MCF 10A (cell line): ENCODE results near the gene ARL15. TPM values are rescaled to one million over a fixed set of nuclear protein-coding genes. Genes with fewer than 3 reads are reported as not detected.

ENCODE experiments used
- BruUV-seq: library from RNA; stranded (reverse); fragments of 400-500 nt; replicated peaks from 2 replicates; lab custom pipeline; 2021; lab: Mats Ljungman, UMichigan
- CTCF ChIA-PET: fragments of 300-600 bp; sonication (Branson Sonifier 250); formaldehyde crosslinking; extraction: SDS; loops from one replicate; lab custom pipeline; 2021; ENCODE audit warnings: antibody characterized with exemption, inconsistent platforms; lab: Yijun Ruan, JAX
- POLR2A ChIA-PET: fragments of 300-600, 350-650 bp; sonication (Branson Sonifier 250); formaldehyde crosslinking; extraction: SDS; loops from one replicate; lab custom pipeline; 2020; ENCODE audit warnings: antibody characterized with exemption, inconsistent platforms; lab: Yijun Ruan, JAX
- DNase-seq: peaks from one replicate; pipeline ENCODE4 v3.0.0-alpha.2; 2018; ENCODE audit not compliant: unreplicated experiment
- H3K27ac Mint-ChIP-seq: one replicate; pipeline ENCODE4 v1.8.0; 2022; ENCODE audit warnings: mild to moderate bottlenecking, low read depth, mixed read lengths; ENCODE audit not compliant: unreplicated experiment
- H3K27me3 Mint-ChIP-seq: one replicate; pipeline ENCODE4 v1.8.0; 2022; ENCODE audit warnings: mixed read lengths; ENCODE audit not compliant: insufficient read depth, unreplicated experiment
- H3K36me3 Mint-ChIP-seq: one replicate; pipeline ENCODE4 v1.8.0; 2022; ENCODE audit warnings: mild to moderate bottlenecking, moderate library complexity, mixed read lengths; ENCODE audit not compliant: insufficient read depth, unreplicated experiment
- H3K4me1 Mint-ChIP-seq: one replicate; pipeline ENCODE4 v1.8.0; 2022; ENCODE audit warnings: mixed read lengths; ENCODE audit not compliant: insufficient read depth, unreplicated experiment
- H3K4me3 Mint-ChIP-seq: one replicate; pipeline ENCODE4 v1.8.0; 2022; ENCODE audit warnings: mild to moderate bottlenecking, moderate library complexity, mixed read lengths; ENCODE audit not compliant: unreplicated experiment
- H3K9me3 Mint-ChIP-seq: one replicate; pipeline ENCODE4 v1.8.0; 2022; ENCODE audit warnings: mixed read lengths; ENCODE audit not compliant: unreplicated experiment
- intact Hi-C: fragments of 100-400 bp; cut with micrococcal nuclease; formaldehyde crosslinking; loops from 2 replicates; pipeline ENCODE4 v1.14.1; 2022
- total RNA-seq: library from RNA; stranded (reverse); gene quantifications from 2 replicates; pipeline ENCODE4 v1.2.3, GENCODE V29; 2022
- TF ChIP-seq, protein P1 (sequence below): fragments of 200-600 bp; IDR thresholded peaks from one replicate; pipeline ENCODE4 v1.8.0; 2022; ENCODE audit warnings: antibody characterized with exemption, mild to moderate bottlenecking; ENCODE audit not compliant: unreplicated experiment

Gene ARL15
- total RNA-seq, 1 experiment from 2014 or later: 11.3 TPM

DNA sequence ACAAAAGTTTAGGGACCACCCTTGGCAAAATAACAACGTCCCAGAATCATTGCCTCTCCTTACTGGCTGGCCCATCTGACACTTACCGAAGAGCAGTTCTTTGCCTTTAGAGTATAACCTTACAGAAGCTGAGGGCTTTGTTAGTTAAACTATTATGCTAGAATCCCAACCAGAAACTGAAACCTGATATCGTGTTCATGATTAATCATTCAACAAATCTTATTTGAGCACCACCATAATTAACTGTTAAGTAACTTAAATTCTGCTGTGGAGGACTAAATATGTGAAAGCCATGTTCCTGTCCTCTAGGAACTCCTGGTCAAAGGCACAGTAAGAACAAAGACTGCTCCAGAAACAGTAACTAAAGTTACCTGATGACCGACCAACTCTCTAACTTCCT lies 104.9 kb downstream of the ARL15 start:
- intact Hi-C loops: no loop called here
- TF ChIP-seq, protein P1, sequence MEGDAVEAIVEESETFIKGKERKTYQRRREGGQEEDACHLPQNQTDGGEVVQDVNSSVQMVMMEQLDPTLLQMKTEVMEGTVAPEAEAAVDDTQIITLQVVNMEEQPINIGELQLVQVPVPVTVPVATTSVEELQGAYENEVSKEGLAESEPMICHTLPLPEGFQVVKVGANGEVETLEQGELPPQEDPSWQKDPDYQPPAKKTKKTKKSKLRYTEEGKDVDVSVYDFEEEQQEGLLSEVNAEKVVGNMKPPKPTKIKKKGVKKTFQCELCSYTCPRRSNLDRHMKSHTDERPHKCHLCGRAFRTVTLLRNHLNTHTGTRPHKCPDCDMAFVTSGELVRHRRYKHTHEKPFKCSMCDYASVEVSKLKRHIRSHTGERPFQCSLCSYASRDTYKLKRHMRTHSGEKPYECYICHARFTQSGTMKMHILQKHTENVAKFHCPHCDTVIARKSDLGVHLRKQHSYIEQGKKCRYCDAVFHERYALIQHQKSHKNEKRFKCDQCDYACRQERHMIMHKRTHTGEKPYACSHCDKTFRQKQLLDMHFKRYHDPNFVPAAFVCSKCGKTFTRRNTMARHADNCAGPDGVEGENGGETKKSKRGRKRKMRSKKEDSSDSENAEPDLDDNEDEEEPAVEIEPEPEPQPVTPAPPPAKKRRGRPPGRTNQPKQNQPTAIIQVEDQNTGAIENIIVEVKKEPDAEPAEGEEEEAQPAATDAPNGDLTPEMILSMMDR: no peak
- no peak for DNase-seq
- POLR2A ChIA-PET: no interaction called here
- Mint-ChIP-seq H3K4me3 (no peak overlapping the region), H3K9me3 (peaks cover 11% of the 10 kb centered on the region), H3K36me3 (no peaks in the 10 kb centered on the region), H3K4me1 (no peaks in the 10 kb centered on the region), H3K27ac (no peak overlapping the region), H3K27me3 (no peaks in the 10 kb centered on the region)
- CTCF ChIA-PET: interaction anchor here (1.1 kb wide), 1 partner anchor 12 kb away, joined by 3 read pairs; no protein-coding TSS in a partner anchor
- BruUV-seq: no TSS peak

DNA sequence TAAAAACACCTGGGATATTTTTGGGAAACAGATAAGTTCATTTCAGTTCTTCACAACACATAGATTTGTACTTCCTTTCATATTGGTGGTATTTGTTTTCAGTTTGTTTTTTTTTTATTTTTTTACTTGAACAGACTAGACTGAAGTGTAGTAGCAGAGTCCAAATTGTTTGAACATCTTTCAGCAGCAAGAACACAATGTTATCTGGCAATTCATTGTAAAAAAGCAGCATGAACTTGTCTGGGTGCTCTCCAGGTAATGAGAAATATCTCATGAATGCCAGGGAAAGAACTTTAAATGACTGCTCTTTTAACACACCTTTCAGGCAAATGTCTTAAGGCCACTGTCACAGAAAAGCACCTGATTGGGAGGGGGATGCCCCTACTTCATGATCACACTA lies 113.4 kb downstream of the ARL15 start:
- CTCF ChIA-PET: no interaction called here
- no peak for DNase-seq
- intact Hi-C loops: no loop called here

DNA sequence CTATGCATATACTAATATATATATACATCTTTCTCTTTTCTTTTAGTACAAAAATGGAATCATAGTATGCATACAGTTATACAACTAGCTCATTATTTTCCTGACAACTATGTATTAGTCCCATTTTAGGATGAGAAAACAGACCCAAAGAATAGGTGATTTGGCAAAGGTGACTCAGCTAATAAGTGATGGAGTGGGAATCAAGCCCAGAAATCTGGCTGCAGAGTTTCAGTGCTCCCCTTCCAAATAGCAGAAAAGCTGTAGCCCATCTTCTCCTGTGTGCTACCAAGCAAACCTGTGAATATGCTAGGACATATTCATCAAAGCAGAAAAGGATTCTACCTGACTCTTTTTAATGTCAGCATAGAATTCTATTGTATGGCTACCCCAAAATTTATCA lies 114.7 kb downstream of the ARL15 start:
- Mint-ChIP-seq H3K4me1 (no peaks in the 10 kb centered on the region), H3K36me3 (no peaks in the 10 kb centered on the region), H3K27me3 (no peaks in the 10 kb centered on the region), H3K27ac (no peak overlapping the region), H3K9me3 (no peaks in the 10 kb centered on the region), H3K4me3 (no peak overlapping the region)
- no TSS peak for BruUV-seq
- CTCF ChIA-PET: interaction anchor here (1.1 to 1.2 kb wide), 2 partner anchors 47 to 104 kb away, joined by 3 read pairs; no protein-coding TSS in a partner anchor
- POLR2A ChIA-PET: interaction anchor here (0.5 to 1.0 kb wide), 2 partner anchors 23 to 335 kb away, joined by 3 read pairs; no protein-coding TSS in a partner anchor
- TF ChIP-seq, protein P1: no peak
- peak; percentile 2 for DNase-seq
- intact Hi-C loops: no loop called here

More for the DNA sequence above, 113.4 kb downstream of the ARL15 start:
- no peak overlapping the region for H3K4me3 Mint-ChIP-seq
- no peaks in the 10 kb centered on the region for H3K4me1 Mint-ChIP-seq
- TF ChIP-seq, protein P1: no peak
- POLR2A ChIA-PET: no interaction called here
- no peaks in the 10 kb centered on the region for H3K27me3 Mint-ChIP-seq
- no TSS peak for BruUV-seq
- peaks cover 11% of the 10 kb centered on the region for H3K9me3 Mint-ChIP-seq
- no peak overlapping the region for H3K27ac Mint-ChIP-seq
- no peaks in the 10 kb centered on the region for H3K36me3 Mint-ChIP-seq

DNA sequence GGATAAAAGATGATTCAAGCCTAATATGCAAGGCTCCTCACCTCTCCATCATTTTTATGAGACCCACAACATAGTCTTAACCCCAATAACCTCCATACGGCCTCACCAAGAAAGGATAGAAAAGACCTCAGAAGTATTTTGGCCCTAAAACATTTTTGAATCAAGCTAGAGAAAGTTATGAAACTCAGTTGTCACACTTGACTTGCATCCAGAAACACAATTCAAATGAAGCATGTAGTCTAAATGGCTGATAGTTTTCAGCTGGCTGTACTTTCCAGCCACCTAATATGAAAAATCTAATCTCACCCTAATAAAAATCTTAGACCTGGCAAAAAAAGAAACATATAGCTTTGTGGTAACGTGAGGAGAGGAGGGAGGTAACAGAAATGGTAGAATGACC lies 116.1 kb downstream of the ARL15 start:
- no peak overlapping the region for H3K27ac Mint-ChIP-seq
- no peak for DNase-seq
- POLR2A ChIA-PET: no interaction called here
- no peaks in the 10 kb centered on the region for H3K4me1 Mint-ChIP-seq
- no peaks in the 10 kb centered on the region for H3K36me3 Mint-ChIP-seq
- H3K4me3 Mint-ChIP-seq: no peak overlapping the region
- no peaks in the 10 kb centered on the region for H3K27me3 Mint-ChIP-seq
- CTCF ChIA-PET: interaction anchor here (0.6 to 1.7 kb wide), 5 partner anchors 9 to 256 kb away, joined by 3 to 6 read pairs (median 3); no protein-coding TSS in a partner anchor
- no TSS peak for BruUV-seq
- intact Hi-C loops: no loop called here
- no peaks in the 10 kb centered on the region for H3K9me3 Mint-ChIP-seq
- TF ChIP-seq, protein P1: no peak
